Activated naive CD4-positive, alpha-beta T cell (primary cell): ENCODE results near the gene PARP3.
"Not testable (repeated sequence)": the region's sequence is repeated elsewhere in the genome, so short reads cannot be mapped to it uniquely, and the experiment has no call there.

Experiments
- DNase-seq, 4 experiments: peaks; one replicate each; lab custom pipeline; 2025; lab: John Stamatoyannopoulos, UW

The PARP3 gene

DNA sequence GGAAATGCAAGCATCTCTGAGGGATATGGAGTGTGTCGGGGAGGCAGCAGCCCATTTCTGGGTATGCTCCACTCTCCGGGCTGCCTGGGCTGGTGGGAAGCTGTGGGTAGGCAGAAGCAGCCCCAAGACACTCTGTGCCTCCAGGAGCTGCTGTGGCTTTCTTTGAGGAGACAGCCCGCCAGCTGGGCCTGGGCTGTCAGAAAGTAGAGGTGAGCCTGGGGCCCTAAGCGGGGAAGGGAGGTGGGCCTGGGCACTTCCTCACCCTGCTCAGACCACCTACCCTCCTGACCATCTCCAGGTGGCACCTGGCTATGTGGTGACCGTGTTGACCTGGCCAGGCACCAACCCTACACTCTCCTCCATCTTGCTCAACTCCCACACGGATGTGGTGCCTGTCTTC, 42.9 kb downstream of the PARP3 start:
- DNase-seq, result no peak

DNA sequence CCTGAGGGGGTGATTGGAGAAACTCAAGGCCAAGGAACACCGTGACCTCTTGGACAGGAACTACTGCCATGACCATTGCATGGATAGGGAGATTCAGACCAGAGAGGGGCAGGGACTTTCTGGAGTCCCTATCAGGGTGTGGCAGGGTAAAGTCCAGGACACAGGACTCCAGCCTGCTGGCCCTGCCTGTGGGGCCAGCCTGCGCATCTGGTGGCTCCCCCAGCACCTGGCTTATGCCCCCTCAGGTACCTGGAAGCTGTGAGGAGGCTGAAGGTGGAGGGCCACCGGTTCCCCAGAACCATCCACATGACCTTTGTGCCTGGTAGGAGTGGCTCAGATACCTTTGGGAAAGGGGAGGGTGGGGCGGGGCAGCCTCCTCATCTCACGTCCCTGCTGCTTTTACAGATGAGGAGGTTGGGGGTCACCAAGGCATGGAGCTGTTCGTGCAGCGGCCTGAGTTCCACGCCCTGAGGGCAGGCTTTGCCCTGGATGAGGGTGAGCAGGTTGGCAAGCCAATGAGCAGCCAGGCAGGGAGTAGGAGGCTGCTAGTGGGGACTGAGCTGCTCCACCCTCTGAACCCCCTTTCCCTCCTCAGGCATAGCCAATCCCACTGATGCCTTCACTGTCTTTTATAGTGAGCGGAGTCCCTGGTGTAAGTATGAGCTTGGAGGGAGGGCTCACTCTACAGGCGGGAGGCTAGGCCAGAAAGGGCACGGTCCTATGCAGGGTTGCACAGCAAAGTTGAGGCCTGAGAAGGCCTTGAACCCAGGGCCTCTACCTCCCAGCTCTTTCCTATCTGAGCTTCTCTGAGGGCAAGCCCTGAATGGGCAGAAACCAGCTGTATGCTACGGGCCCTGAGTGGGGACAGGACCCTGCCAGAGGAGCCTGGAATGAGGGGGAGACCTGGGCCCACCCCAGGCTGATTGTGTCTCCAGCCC, 44.1 kb downstream of the PARP3 start:
- DNase-seq, result no peak

DNA sequence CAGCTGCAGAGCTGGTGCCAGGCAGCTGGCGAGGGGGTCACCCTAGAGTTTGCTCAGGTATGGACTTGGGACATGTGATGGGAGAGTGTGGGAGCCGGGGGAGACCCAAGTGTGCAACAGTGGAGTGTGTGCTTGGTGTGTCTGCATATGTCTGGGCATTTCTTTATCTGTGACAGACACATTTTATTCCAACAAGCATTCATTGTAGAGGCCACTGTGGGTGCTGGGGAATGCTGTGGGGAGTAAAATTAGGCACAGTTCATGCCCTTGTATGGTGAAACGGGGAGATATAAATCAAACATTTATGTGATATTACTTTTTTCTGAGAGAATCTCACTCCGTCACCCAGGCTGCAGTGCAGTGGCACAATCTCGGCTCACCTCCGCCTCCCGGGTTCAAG, 45.4 kb downstream of the PARP3 start:
- DNase-seq, result no peak

DNA sequence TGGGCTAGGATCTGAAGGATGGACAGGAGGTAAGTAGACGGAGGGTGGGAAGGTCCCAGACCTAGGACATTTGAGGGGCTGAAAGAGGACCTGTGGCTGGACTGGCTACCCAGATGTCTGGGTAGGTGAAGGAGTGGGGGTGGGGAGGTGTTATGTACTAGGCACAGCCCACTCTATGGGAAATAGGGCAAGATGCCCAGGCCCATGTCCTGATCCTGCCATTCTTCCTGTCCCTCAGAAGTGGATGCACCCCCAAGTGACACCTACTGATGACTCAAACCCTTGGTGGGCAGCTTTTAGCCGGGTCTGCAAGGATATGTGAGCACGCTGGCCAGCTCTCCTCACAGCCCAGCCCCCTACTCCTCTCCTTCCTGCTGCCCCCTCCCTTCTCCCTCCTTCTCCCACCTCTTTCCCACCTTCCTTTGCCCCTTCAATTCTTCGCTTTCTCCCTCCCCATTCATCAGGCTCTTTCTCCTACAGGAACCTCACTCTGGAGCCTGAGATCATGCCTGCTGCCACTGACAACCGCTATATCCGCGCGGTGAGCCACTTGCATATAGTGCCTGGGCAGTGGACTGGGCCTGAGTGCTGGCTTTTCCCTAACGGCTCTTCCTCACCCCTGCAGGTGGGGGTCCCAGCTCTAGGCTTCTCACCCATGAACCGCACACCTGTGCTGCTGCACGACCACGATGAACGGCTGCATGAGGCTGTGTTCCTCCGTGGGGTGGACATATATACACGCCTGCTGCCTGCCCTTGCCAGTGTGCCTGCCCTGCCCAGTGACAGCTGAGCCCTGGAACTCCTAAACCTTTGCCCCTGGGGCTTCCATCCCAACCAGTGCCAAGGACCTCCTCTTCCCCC, 46.4 kb downstream of the PARP3 start:
- DNase-seq, result no peak

DNA sequence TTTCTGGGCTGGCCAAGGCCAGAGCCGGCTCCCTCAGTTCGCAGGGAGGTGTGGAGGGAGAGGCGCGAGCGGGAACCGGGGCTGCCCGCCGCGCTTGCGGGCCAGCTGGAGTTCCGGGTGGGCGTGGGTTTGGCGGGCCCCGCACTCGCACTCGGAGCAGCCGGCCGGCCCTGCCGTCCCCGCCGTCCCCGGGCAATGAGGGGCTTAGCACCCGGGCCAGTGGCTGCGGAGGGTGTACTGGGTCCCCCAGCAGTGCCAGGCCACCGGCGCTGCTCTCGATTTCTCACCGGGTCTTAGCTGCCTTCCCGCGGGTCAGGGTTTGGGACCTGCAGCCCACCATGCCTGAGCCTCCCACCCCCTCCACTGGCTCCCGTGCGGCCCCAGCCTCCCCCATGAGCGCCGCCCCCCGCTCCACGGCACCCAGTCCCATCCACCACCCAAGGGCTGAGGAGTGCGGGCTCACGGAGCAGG, 48.4 kb downstream of the PARP3 start:
- not testable (repeated sequence) for DNase-seq

DNA sequence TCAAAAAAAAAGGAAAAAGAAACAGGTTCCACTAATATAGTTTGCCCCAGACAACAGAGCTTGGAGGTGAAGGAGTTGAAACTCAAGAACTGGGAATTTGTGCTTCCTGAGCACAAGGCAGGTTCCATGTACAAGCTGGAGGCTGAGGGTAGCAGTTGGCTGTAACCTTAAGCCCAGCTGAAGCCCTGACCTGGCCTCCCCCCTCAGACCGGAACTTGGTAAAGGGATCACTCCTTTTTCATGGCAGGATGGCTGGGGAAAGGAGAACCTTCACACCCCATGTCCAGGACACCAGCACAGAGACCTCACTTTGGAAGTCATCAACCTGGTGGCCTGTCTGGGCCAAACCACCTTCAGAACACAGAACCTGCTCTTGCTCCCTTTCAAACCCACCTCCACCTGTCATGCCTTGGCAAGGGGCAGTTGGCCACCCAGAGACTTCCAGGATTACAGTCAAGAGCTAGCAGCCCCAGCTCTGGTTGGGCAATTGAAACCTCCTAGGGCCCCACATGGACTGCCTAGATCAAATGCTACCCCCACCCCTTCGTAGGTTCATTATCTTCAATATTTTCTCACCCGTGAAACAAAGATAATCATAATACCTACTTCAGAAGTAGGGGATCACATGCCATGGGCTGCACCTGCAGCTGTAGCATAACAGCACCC, 50.0 kb downstream of the PARP3 start:
- DNase-seq, result no peak

DNA sequence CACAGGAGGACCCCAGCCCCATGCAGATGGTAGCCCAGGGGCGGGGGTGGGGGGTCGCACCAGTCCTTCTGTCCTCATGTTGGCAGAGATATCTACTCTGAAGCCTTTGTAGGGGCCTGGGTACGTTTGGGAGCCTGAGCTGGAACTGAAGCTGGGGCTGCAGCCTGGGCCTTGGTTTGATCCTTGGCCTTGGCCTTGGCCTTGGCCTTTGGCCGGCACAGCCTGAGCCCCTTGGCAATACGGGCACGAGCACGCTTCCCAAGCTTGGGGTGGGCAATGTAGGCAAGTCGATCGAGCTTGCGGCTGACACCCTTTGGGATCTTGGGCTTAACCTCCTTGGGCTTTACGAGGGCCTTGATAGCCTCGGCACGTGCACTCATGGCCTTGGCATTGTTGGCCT, 51.5 kb downstream of the PARP3 start:
- DNase-seq, result not testable (repeated sequence)

DNA sequence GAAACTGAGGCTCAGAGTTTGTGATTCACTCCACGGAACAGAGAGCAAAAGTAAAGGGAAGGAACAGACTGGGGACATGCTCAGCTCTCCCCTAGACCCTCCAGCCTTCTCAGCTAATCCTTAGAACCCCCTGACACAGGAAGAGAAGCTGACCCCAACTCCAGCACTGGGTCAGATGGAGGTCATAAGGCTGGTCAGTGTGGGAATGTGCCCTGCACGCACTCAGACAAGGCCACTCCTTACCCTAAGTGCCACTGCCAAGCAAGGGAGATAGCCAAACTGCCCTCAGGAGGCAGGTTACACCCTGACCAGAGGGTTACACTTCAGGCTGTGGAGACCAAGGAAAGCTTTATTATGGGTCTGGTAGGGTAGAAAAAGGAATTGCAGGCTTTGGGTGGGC, 52.4 kb downstream of the PARP3 start:
- no peak for DNase-seq

DNA sequence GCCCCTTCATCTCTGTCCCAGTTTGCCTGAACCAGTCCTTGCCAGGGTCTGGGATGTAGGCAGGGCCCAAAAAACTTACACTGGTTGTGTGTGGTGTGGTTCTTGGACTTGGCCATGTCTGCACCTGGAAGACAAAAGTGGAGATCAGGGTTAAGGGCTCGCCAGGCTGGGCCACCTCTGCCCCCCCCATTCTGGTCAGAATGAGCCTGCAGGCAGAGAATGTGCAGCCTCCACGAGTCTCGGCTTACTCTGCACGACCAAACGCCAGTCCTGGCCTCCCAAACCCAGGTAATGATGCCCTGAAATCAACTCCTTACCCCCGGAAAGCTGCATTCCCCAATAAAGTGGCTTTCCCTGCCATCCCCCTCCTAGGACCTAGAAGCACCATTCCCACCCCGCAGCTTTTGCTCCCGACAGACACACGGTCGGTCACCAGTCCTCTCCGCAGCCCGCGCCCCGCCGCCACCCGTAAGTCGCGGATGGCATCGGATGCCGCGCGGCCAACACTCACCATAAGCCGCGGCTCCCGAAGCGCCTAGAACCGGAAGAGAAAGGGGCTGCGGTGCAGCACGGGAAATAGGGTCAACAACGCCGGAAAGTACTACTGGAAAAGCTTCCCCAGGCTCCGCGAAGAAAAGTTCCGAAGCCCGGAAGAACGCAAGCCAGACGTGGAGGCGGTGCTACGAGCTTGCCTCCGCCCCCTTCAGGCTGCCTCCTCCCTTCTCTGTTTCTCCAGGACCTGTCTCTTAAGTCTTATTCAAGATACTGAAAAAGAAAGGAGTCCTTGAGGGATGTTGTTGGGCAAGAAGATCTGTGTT, 53.4 kb downstream of the PARP3 start, which contains the start of gene RPL29:
Gene RPL29 (minus strand): TSS at position 550 of the 818 bp plus-strand sequence. CDS start 434 bp downstream, at position 116.
- DNase-seq, result peak; percentile 72 to 87 (median 81)

DNA sequence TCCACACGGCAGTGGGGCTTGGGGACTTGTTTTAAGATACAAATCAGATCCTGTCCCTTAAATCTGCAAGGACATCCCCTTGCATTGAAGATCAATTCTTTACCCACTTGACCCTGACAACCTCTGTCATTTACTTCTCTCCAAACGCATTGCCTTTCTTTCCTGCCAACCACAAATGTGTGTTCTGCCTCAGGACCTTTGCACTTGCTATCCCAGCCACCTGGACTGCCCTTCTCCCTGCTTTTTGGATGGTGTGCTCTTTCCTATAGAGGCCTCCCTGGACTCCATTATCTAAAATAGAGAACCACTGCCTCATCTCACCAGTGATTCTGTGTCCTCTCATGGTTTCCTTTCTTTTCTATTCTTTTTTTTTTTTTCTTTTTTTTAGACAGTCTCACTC, 55.0 kb downstream of the PARP3 start:
- DNase-seq, result no peak

DNA sequence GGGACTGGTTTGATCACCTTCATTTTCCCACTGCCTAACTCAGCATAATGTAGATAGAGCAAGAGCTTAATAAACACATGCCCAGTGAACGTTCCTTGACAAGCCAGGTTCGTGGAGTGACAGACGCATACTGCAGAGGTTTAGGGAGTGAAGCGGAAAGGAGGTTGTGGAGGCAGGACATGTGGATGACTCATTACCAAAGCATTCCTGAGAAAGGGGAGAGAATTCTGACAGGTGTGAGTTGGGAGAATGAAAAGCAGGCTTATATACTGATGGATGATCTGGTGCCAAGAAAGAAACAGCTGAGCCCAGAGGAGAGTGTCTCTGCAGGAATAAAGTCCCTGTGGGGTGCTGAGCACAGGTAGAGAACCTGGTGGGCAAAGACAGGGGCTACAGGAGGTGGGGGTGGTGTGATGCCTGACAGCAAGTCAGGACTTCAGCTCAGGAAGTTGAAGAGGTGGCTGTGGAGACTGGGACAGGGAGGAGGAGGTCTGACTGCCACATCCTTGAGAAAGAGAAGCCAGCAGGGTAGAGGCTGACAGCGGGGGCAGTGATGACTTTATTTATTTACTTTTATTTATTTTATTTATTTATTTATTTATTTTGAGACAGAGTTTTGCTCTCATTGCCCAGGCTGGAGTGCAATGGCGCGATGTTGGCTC, 55.9 kb downstream of the PARP3 start:
- DNase-seq, result no peak
